ENCODE data around the gene HOXB7. TPM values are rescaled to one million over a fixed set of nuclear protein-coding genes. Genes with fewer than 3 reads are reported as not detected.
A peak's percentile ranks its signal among the peaks of the same experiment; 100 is the strongest.

The HOXB7 gene
- total RNA-seq: 1 to 10 TPM in 1 of 4 donors, under 1 TPM in 3; 0.36 to 3.0 (median 0.65) TPM

- H3K4me3 ChIP-seq: peak within 1 kb of the TSS; percentile 45 to 64 (median 56)
- in situ Hi-C loops (cut with MboI; ENCODE audit: low sequenced_read_pairs in 4 of 4) (no loop called here), intact Hi-C loops (cut with DNase I; ENCODE audit: low total_unique reads) (loop anchor here (2.0 kb wide), 1 partner anchor 32 kb away; the partner anchor contains the start of gene HOXB4)
- H3K36me3 ChIP-seq: no peaks in the 10 kb centered on the region
- H3K27me3 ChIP-seq: peaks cover 94 to 98% (median 98%) of the 10 kb centered on the region in 3 donors
- no peaks in the 10 kb centered on the region for H3K9me3 ChIP-seq
- TF ChIP-seq CTCF (IDR thresholded peaks at IDR 0.05 in 4 of 5, conservative IDR thresholded peaks at IDR 0.05 in 1 of 5) (no peak), POLR2A (IDR thresholded peaks at IDR 0.05) (no peak)
- peaks cover 4 to 27% of the 10 kb centered on the region in 2 donors for H3K4me1 ChIP-seq
- peak; percentile 25 to 48 for ATAC-seq
- H3K27ac ChIP-seq: peak within 1 kb of the TSS; percentile 16 to 66 (median 65)
- DNase-seq: peak in 1 of 2 donors; percentile 39
Observed at GRCh38 chr17:48610282-48611211, at the start of gene HOXB7. TSS of gene HOXB7 (minus strand) at chr17:48611017. CDS start at chr17:48610918, 99 bp downstream.

- Histone ChIP-seq H3K4me3 (no peak overlapping the region), H3K27ac (no peak overlapping the region), H3K9me3 (no peaks in the 10 kb centered on the region), H3K4me1 (no peaks in the 10 kb centered on the region), H3K27me3 (peaks cover 2 to 6% (median 4%) of the 10 kb centered on the region in 3 donors), H3K36me3 (no peaks in the 10 kb centered on the region)
- TF ChIP-seq POLR2A (IDR thresholded peaks at IDR 0.05): no peak
- intact Hi-C loops (cut with DNase I; ENCODE audit: low total_unique reads) (loop anchor here (10.0 kb wide), 1 partner anchor 99 kb away; no protein-coding TSS in a partner anchor), in situ Hi-C loops (cut with MboI; ENCODE audit: low sequenced_read_pairs in 4 of 4) (loop anchor here in 1 of 4 donors (25.0 kb wide), 1 partner anchor 231 kb away; the partner anchor contains the start of gene ATP5MC1)
- no peak for DNase-seq
- no peak for ATAC-seq
Observed at GRCh38 chr17:48655913-48656312, 45.1 kb upstream of the HOXB7 start.

- ATAC-seq (no peak), DNase-seq (no peak)
- Histone ChIP-seq H3K4me3 (no peak overlapping the region), H3K27ac (no peak overlapping the region), H3K27me3 (peaks cover 51 to 59% (median 57%) of the 10 kb centered on the region in 3 donors), H3K36me3 (no peaks in the 10 kb centered on the region), H3K4me1 (no peaks in the 10 kb centered on the region), H3K9me3 (no peaks in the 10 kb centered on the region)
- in situ Hi-C loops (cut with MboI; ENCODE audit: low sequenced_read_pairs in 4 of 4): loop anchor here in 1 of 4 donors (25.0 kb wide), 2 partner anchors 88 to 238 kb away; partner anchors contain the start of genes ATP5MC1 and HOXB13
- TF ChIP-seq POLR2A (IDR thresholded peaks at IDR 0.05): no peak
- TF ChIP-seq CTCF (IDR thresholded peaks at IDR 0.05 in 4 of 5, conservative IDR thresholded peaks at IDR 0.05 in 1 of 5): no peak
- intact Hi-C loops (cut with DNase I; ENCODE audit: low total_unique reads): loop anchor here (10.0 kb wide), 1 partner anchor 105 kb away; no protein-coding TSS in a partner anchor
Observed at GRCh38 chr17:48649741-48650140, 38.9 kb upstream of the HOXB7 start.

GRCh38 chr17:48647963-48648245 lies 37.1 kb upstream of the HOXB7 start:
- DNase-seq (no peak), ATAC-seq (no peak)
- intact Hi-C loops (cut with DNase I; ENCODE audit: low total_unique reads): no loop called here
- Histone ChIP-seq H3K4me1 (no peaks in the 10 kb centered on the region), H3K9me3 (no peaks in the 10 kb centered on the region), H3K36me3 (no peaks in the 10 kb centered on the region), H3K4me3 (peak overlapping the region in 2 of 4 donors; percentile 38 to 48), H3K27me3 (peaks cover 65 to 75% (median 72%) of the 10 kb centered on the region in 3 donors), H3K27ac (no peak overlapping the region)
- TF ChIP-seq CTCF (IDR thresholded peaks at IDR 0.05 in 4 of 5, conservative IDR thresholded peaks at IDR 0.05 in 1 of 5): no peak
- no peak for TF ChIP-seq POLR2A (IDR thresholded peaks at IDR 0.05)
- in situ Hi-C loops (cut with MboI; ENCODE audit: low sequenced_read_pairs in 4 of 4): loop anchor here in 1 of 4 donors (25.0 kb wide), 1 partner anchor 89 kb away; the partner anchor contains the start of gene HOXB13

Measured in gastrocnemius medialis (tissue), 4 donors.